ENCODE measurements around the gene KAZN. TPM values are rescaled to one million over a fixed set of nuclear protein-coding genes. Genes with fewer than 3 reads are reported as not detected.

Gene KAZN
- total and polyA plus RNA-seq, 8 donors = 11.1 to 37.5 (median 30.2) TPM

DNA sequence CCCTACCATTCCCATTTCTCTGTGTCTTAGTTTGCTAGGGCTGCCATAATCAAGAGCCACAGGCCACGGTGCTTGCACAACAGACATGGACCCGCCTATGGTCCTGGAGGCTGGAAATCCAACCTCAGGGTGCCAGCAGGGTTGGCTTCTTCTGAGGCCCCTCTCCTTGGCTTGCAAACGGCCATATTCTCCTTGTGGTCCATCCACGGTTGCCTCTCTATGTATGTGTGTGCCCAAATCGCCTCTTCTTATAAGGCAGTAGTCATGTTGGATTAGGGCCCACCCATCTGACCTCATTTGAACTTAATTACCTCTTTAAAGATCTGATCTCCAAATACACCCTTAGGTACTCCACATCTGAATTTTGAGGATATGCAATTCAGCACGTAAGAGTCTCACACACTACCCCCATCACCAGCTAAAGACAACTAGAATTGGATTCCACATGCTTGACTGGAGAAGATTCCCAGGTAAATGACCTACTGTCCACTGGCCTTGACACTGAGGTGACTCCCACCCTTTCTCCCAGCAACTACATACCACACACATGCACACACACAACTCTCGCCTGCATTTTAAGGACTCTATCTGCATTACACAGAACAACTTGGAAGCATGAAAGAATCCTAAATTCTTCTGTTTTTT lies 526.7 kb downstream of the KAZN start:
- ATAC-seq (no peak), DNase-seq (no peak)
- intact Hi-C loops (cut with DNase I) = loop anchor here in 1 of 2 donors (5.0 to 10.0 kb wide), 2 partner anchors 147 to 180 kb away; no protein-coding TSS in a partner anchor
- Histone ChIP-seq H3K36me3 (no peaks in the 10 kb centered on the region), H3K4me1 (no peaks in the 10 kb centered on the region), H3K27ac (no peak overlapping the region), H3K4me3 (no peak overlapping the region), H3K27me3 (no peaks in the 10 kb centered on the region), H3K9me3 (peaks cover 0 to 3% of the 10 kb centered on the region in 2 donors)
- TF ChIP-seq, protein P1, sequence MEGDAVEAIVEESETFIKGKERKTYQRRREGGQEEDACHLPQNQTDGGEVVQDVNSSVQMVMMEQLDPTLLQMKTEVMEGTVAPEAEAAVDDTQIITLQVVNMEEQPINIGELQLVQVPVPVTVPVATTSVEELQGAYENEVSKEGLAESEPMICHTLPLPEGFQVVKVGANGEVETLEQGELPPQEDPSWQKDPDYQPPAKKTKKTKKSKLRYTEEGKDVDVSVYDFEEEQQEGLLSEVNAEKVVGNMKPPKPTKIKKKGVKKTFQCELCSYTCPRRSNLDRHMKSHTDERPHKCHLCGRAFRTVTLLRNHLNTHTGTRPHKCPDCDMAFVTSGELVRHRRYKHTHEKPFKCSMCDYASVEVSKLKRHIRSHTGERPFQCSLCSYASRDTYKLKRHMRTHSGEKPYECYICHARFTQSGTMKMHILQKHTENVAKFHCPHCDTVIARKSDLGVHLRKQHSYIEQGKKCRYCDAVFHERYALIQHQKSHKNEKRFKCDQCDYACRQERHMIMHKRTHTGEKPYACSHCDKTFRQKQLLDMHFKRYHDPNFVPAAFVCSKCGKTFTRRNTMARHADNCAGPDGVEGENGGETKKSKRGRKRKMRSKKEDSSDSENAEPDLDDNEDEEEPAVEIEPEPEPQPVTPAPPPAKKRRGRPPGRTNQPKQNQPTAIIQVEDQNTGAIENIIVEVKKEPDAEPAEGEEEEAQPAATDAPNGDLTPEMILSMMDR (IDR thresholded peaks at IDR 0.05) = no peak

DNA sequence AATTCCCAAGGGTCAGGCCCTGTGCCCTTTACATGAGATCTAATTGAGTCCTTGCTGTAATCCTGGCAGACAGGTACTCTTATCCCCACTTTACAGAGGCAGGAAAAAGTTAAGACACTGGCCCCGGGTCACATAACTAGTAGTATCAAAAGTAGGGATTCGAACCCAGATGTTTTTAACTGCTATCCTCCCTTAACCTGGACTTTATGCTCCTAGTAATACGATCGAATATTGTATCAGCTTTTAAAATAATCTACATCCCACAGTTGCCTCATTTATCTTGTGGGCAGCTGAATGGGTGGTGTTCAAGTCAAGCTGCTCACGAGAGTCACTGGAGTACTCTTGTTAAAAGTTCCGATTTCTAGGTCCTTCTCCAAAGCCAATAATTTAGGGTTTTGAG lies 529.6 kb downstream of the KAZN start:
- intact Hi-C loops (cut with DNase I) = loop anchor here in 1 of 2 donors (5.0 to 10.0 kb wide), 2 partner anchors 144 to 177 kb away; no protein-coding TSS in a partner anchor
- TF ChIP-seq, protein P1 (IDR thresholded peaks at IDR 0.05) = no peak
- no peaks in the 10 kb centered on the region for H3K27me3 ChIP-seq

DNA sequence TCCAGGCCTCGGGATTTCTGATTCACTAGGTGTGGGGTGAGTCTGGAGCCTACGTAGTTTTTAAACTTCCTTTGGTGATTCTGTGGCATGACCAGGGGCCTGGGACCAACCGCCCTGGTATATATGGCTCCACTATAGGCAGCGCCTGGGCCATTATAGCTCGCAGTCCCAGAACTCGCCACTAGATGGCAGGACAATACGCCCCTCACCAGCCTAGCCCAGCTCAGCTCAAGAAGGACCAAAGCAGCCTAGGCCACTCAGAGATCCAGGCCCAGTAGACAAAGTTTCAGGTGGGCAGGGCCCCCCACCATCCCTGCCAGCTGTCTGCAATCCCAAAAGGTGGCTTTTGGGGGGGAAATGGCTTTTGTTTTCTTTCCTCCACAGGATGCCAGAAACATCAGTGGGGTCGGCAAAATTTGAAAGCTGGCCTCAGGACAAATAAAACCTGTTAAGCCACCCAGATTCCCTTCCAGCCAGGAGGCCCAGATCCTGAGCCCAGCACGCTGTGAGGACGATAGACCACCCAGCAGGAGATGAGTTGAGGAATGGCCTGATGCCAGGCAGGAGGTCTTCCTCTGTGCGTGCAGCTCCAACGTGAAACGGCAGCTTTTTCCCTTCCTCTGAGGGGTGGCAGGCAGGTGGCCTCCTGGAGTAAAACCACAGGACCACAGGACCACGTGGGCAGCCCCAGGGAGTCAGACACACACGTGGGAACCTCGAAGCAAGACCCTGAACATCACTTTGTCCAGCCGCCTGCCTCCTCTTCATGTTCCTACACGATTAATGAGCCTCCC lies 530.2 kb downstream of the KAZN start:
- Histone ChIP-seq H3K27me3 (no peaks in the 10 kb centered on the region), H3K9me3 (peaks cover 0 to 3% of the 10 kb centered on the region in 2 donors), H3K36me3 (no peaks in the 10 kb centered on the region), H3K27ac (no peak overlapping the region), H3K4me3 (no peak overlapping the region), H3K4me1 (no peaks in the 10 kb centered on the region)
- ATAC-seq (peak; percentile 99), DNase-seq (peak; percentile 55 to 85 (median 73))
- intact Hi-C loops (cut with DNase I) = loop anchor here in 1 of 2 donors (5.0 to 10.0 kb wide), 2 partner anchors 144 to 176 kb away; no protein-coding TSS in a partner anchor
- TF ChIP-seq, protein P1 (IDR thresholded peaks at IDR 0.05) = peak; percentile 66 to 90

More for the DNA sequence above, 529.6 kb downstream of the KAZN start:
- no peak overlapping the region for H3K4me3 ChIP-seq
- H3K9me3 ChIP-seq = peaks cover 0 to 3% of the 10 kb centered on the region in 2 donors
- no peaks in the 10 kb centered on the region for H3K36me3 ChIP-seq
- no peak for DNase-seq
- H3K27ac ChIP-seq = no peak overlapping the region
- no peak for ATAC-seq
- no peaks in the 10 kb centered on the region for H3K4me1 ChIP-seq

DNA sequence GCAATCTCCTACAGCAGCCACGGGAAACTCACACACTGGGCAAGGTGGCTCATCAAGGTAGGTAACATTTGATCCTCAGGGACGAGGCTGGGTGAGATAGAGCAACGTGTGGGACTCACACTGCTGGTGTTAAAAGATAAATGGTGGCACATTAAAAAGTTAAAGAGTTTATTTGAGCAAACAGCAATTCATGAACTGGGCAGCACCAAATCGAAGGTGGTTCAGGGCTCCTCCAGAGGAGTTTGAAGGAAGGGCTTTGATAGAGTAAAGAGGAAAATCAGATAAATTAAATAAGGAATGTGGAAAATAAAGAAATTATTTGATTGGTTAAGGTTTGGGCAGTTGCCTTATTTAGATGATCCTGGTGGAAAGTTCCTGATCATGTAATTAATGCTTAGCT lies 531.5 kb downstream of the KAZN start:
- Histone ChIP-seq H3K27me3 (peaks cover 0 to 7% of the 10 kb centered on the region in 2 donors), H3K27ac (no peak overlapping the region), H3K9me3 (peaks cover 0 to 3% of the 10 kb centered on the region in 2 donors), H3K4me1 (no peaks in the 10 kb centered on the region), H3K4me3 (no peak overlapping the region), H3K36me3 (no peaks in the 10 kb centered on the region)
- TF ChIP-seq, protein P1 (IDR thresholded peaks at IDR 0.05) = no peak
- ATAC-seq = no peak
- intact Hi-C loops (cut with DNase I) = loop anchor here in 1 of 2 donors (5.0 to 10.0 kb wide), 2 partner anchors 142 to 175 kb away; no protein-coding TSS in a partner anchor
- no peak for DNase-seq

DNA sequence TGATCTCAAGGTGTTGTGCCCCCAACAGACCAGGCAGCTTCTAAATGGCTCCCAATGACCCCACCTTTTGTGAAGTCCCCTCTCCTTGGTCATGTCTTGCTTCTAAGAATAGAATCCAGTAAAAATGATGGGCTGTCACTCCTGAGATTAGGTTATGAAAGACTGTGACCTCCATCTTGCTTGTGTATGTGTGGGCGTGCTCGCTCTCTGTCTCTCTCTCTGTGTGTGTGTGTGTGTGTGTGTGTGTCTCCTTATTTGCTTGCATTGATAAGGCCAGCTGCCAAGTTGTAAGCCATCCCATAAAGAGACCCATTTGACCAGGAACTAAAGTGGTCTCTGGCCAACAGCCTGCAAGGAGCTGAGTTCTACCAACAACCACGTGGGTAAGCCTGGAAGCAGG lies 532.1 kb downstream of the KAZN start:
- Histone ChIP-seq H3K4me1 (no peaks in the 10 kb centered on the region), H3K27me3 (peaks cover 0 to 7% of the 10 kb centered on the region in 2 donors), H3K27ac (no peak overlapping the region), H3K9me3 (peaks cover 0 to 3% of the 10 kb centered on the region in 2 donors), H3K4me3 (no peak overlapping the region), H3K36me3 (no peaks in the 10 kb centered on the region)
- TF ChIP-seq, protein P1 (IDR thresholded peaks at IDR 0.05) = no peak
- intact Hi-C loops (cut with DNase I) = no loop called here
- ATAC-seq = no peak
- no peak for DNase-seq

All from left lung (tissue), 10 donors.